WI38 (cell line): ENCODE results near the gene IGSF9.

Experiments used
- H3K4me3 ChIP-seq: 2 replicates; pipeline ENCODE4 v1.5.1; 2011; ENCODE audit warnings: low read depth, mild to moderate bottlenecking, control low read depth, low read length
- CTCF ChIP-seq: IDR thresholded peaks from 2 replicates; pipeline ENCODE4 v1.5.1; 2012; ENCODE audit warnings: low read depth, mild to moderate bottlenecking, control low read depth, low read length

The IGSF9 gene

GRCh38 chr1:159931795-159932173, 13.6 kb downstream of the IGSF9 start:
- H3K4me3 ChIP-seq, result no peak overlapping the region
- TF ChIP-seq CTCF, result no peak

- TF ChIP-seq CTCF, result no peak
- H3K4me3 ChIP-seq, result no peak overlapping the region
These were observed 14.2 kb downstream of the IGSF9 start for GRCh38 chr1:159931101-159931794.

GRCh38 chr1:159930634-159931033, 14.8 kb downstream of the IGSF9 start:
- no peak overlapping the region for H3K4me3 ChIP-seq
- TF ChIP-seq CTCF, result no peak

GRCh38 chr1:159930216-159930615, 15.2 kb downstream of the IGSF9 start:
- no peak overlapping the region for H3K4me3 ChIP-seq
- TF ChIP-seq CTCF, result no peak

GRCh38 chr1:159929155-159930051, 16.0 kb downstream of the IGSF9 start:
- TF ChIP-seq CTCF, result no peak
- H3K4me3 ChIP-seq, result no peak overlapping the region

GRCh38 chr1:159928491-159929050, 16.8 kb downstream of the IGSF9 start:
- TF ChIP-seq CTCF, result no peak

More at GRCh38 chr1:159928491-159929050, 16.8 kb downstream of the IGSF9 start:
- no peak overlapping the region for H3K4me3 ChIP-seq
